HK-2 (cell line): ENCODE measurements around the gene PHAF1.

Experiments used
- DNase-seq: peaks from one replicate; pipeline ENCODE4 v3.0.0-alpha.2; 2018; ENCODE audit not compliant: unreplicated experiment

The PHAF1 gene

GRCh38 chr16:67179421-67180080, 69.8 kb downstream of the PHAF1 start:
- DNase-seq = no peak

- DNase-seq = no peak
Measured at GRCh38 chr16:67180166-67180565, 70.4 kb downstream of the PHAF1 start.

- DNase-seq = no peak
Measured at GRCh38 chr16:67181346-67181745, 71.6 kb downstream of the PHAF1 start.

GRCh38 chr16:67182288-67182687, 72.5 kb downstream of the PHAF1 start:
- no peak for DNase-seq

GRCh38 chr16:67183284-67183626, 73.5 kb downstream of the PHAF1 start:
- no peak for DNase-seq

- DNase-seq = peak; percentile 94
Measured at GRCh38 chr16:67183627-67184452, 74.1 kb downstream of the PHAF1 start, which contains the start of gene MATCAP1. Gene MATCAP1, minus strand, starts transcription at chr16:67183963. Its CDS starts 3,353 bp downstream, at chr16:67180610.

GRCh38 chr16:67184453-67184994, 74.8 kb downstream of the PHAF1 start:
- no peak for DNase-seq

- peak; percentile 92 for DNase-seq
Measured at GRCh38 chr16:67184995-67185650, 75.4 kb downstream of the PHAF1 start.

- no peak for DNase-seq
Measured at GRCh38 chr16:67185651-67186134, 76.0 kb downstream of the PHAF1 start.

- peak; percentile 71 for DNase-seq
Measured at GRCh38 chr16:67186550-67186950, 76.8 kb downstream of the PHAF1 start.

GRCh38 chr16:67187175-67187890, 77.6 kb downstream of the PHAF1 start:
- no peak for DNase-seq

GRCh38 chr16:67188323-67188722, 78.6 kb downstream of the PHAF1 start:
- no peak for DNase-seq

GRCh38 chr16:67188798-67189197, 79.1 kb downstream of the PHAF1 start:
- no peak for DNase-seq

- DNase-seq = no peak
Measured at GRCh38 chr16:67190041-67190440, 80.3 kb downstream of the PHAF1 start, which contains the start of gene EXOC3L1. Gene EXOC3L1, minus strand, starts transcription at chr16:67190136. Its CDS starts 460 bp downstream, at chr16:67189676.

GRCh38 chr16:67190448-67191399, 81.0 kb downstream of the PHAF1 start:
- no peak for DNase-seq

GRCh38 chr16:67191411-67191994, 81.8 kb downstream of the PHAF1 start:
- no peak for DNase-seq

- DNase-seq = peak; percentile 90
Measured at GRCh38 chr16:67191995-67192681, 82.4 kb downstream of the PHAF1 start, which contains the start of gene E2F4. Gene E2F4, plus strand, starts transcription at chr16:67192155. Its CDS starts 73 bp downstream, at chr16:67192228.

- DNase-seq = no peak
Measured at GRCh38 chr16:67192781-67193361, 83.1 kb downstream of the PHAF1 start.

GRCh38 chr16:67193536-67193935, 83.8 kb downstream of the PHAF1 start:
- no peak for DNase-seq
